Nephron progenitor cell (in vitro differentiated cells): Measurements from ENCODE around the gene STON1.

Experiments
- DNase-seq: peaks from one replicate; pipeline ENCODE4 v3.0.0; 2021
- H3K27ac Mint-ChIP-seq: 2 replicates; pipeline ENCODE4 v1.8.0; 2021; ENCODE audit warnings: mild to moderate bottlenecking, moderate library complexity, mixed read lengths
- H3K27me3 Mint-ChIP-seq: 2 replicates; pipeline ENCODE4 v1.8.0; 2021; ENCODE audit warnings: mild to moderate bottlenecking, low read depth, mixed read lengths; ENCODE audit not compliant: poor library complexity
- H3K36me3 Mint-ChIP-seq: 2 replicates; pipeline ENCODE4 v1.8.0; 2021; ENCODE audit warnings: low read depth, mixed read lengths
- H3K4me1 Mint-ChIP-seq: 2 replicates; pipeline ENCODE4 v1.8.0; 2021; ENCODE audit warnings: mixed read lengths
- H3K4me3 Mint-ChIP-seq: 2 replicates; pipeline ENCODE4 v1.8.0; 2021; ENCODE audit warnings: mild to moderate bottlenecking, moderate library complexity, mixed read lengths
- H3K9me3 Mint-ChIP-seq: 2 replicates; pipeline ENCODE4 v1.8.0; 2021; ENCODE audit warnings: mild to moderate bottlenecking, moderate library complexity, mixed read lengths
- CTCF ChIP-seq: fragments of 200-600 bp; sonication (generic); IDR thresholded peaks from 2 replicates; pipeline ENCODE4 v1.5.0; 2021; ENCODE audit warnings: antibody characterized with exemption

Gene STON1

GRCh38 chr2:48635786-48636185 lies 105.8 kb downstream of the STON1 start:
- H3K36me3 Mint-ChIP-seq = peaks cover 5% of the 10 kb centered on the region
- no peaks in the 10 kb centered on the region for H3K4me1 Mint-ChIP-seq
- H3K27me3 Mint-ChIP-seq = no peaks in the 10 kb centered on the region
- H3K27ac Mint-ChIP-seq = no peak overlapping the region
- peaks cover 22% of the 10 kb centered on the region for H3K9me3 Mint-ChIP-seq
- DNase-seq = no peak
- H3K4me3 Mint-ChIP-seq = no peak overlapping the region
- TF ChIP-seq CTCF = no peak

- no peak for TF ChIP-seq CTCF
- Mint-ChIP-seq H3K4me3 (no peak overlapping the region), H3K9me3 (peaks cover 19% of the 10 kb centered on the region), H3K27me3 (no peaks in the 10 kb centered on the region), H3K4me1 (no peaks in the 10 kb centered on the region), H3K36me3 (peaks cover 5% of the 10 kb centered on the region), H3K27ac (no peak overlapping the region)
- DNase-seq = no peak
Observed at GRCh38 chr2:48638261-48638660, 108.3 kb downstream of the STON1 start.
